GM21360 (cell line): Measurements from ENCODE around the gene CFL1.
"Not testable (repeated sequence)": the region's sequence is repeated elsewhere in the genome, so short reads cannot be mapped to it uniquely, and the experiment has no call there.

Experiments used
- ATAC-seq: cut with Tn5 transposase; IDR thresholded peaks from one replicate; pipeline ENCODE4 v1.9.1; 2021; ENCODE audit warnings: mild to moderate bottlenecking, moderate library complexity; ENCODE audit not compliant: unreplicated experiment

The CFL1 gene

DNA sequence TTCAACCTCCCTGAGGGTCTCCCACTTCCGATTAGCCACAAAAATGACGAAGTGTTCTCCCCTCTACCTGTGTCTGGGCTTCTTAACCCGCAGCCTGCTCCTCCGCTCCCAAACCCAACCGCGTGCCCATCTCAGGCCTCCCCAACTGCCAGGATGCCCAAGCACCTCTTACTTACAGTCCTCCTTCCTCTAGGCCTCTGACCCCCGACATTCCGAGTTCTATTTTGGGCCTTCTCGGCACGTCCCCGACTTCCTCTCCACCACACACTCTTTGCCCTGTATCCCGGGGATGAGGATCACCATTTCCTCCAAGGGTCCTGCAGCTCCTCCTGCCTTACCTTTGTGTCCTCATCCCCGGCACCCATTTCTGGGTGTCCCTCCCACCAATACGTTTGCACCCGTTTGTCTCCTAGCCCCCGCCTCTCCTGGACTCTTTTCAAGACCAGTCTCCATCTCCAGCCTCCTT, 1.9 kb upstream of the CFL1 start:
- no peak for ATAC-seq

DNA sequence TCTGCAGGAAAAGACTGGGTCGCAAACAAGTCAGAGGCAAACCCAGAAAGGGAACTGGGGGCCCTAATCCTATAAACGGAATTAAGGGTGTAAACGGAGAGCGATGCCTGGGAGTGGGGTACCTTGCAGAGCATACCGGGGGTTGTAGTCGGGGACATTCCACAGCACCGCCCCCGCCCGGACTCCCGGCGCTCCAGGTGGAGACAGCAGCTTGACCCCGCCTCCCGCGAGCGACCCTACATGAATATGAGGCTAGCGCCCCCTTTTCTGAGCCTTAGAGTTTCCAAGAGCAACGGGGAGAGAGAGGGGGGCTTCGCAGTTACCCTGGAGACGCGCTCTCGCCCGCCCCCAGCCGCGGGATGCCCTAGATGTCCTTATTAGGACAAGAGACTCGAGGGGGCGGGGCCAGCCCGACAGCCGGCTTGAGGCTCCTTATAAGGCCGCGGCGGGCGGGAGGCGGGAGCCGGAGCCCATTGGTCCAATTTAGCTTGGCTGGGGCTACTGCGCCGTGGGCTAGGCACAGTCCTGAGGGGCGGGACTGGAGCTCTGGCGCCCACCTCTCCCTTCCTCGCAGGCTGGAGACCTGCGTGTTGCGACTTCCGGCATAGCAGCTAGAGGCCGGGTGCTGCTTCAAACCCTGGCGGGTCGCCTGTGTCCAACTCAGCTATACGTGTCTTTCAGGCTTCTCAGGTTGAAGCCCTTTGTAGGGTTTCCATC, 1.3 kb upstream of the CFL1 start:
- peak; percentile 49 for ATAC-seq

DNA sequence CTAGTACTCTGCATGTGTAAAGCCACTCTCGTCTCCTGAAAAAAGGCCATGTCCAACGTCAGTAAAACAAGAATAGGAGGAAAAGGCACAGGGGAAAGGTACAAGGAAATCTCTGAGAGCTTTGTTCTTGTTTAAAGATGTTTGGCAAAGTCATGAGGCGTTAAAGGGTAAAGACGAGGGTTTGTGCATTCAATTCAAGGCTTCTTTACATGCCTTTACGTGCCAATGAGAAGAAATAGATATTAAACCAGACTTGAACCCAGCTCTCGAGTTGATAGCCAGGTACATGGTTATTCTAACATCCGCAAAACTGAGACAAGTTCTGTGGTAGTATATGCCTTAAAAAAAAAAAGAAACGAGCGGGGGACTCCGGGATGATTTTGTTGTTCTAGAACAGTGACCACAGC, 704 bp upstream of the CFL1 start:
- ATAC-seq = no peak

DNA sequence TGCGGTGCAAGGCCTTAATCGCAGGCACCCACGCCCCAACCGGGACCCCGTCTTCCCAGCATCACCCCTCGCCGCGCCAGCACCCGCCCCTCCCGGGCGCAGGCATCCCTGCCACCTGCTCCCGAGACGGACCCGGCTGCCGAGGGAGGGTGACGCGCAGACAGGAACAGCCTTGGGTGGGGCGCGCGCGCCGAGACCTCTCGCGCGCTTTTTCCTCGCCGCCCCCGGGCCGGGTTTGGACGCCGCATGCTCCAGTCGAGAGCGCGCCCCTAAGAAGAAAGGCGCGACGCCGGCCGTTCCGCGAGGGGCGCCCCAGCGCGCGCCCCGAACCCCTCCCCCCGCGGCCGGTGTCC, 504 bp downstream of the CFL1 start:
- ATAC-seq = peak; percentile 1

DNA sequence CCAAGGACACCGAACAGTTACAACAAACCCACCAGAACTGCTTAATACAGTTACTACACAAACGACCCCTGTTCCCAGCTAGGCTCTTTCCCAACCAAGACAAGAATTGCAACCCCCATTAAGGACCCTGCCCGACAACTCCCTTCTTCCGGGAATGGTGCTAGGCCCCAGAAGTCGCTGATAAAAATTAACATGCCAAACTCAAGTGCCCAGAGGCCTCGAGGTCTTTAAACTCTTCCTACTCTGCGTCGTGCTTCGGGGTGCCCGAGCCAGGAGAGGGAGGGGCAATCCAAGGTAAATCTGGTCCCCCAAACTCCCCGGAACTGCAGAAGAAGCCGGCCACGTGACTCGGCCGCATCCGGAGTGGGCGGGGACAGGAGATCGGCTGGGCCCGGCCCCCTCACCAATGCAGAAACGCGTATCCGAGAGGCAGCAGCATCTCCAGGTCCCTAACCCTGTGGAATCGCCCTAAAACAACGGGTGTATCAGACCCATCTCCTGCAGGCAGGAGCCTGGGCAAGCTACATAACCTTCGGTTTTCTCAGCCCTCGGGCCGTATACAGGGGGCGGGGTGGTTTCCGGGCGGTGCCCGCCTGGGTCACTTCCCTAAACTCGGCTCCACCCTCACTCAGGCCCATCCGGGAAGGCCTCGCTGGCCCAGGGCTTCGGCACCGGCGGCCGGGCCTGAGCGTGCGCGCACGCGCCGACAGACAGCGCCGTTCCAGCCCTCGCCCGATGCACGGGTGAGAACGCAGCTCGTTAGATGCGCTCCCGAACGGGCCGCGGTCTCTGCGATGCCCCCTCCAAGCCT, 1.1 kb downstream of the CFL1 start:
- peak; percentile 26 for ATAC-seq

DNA sequence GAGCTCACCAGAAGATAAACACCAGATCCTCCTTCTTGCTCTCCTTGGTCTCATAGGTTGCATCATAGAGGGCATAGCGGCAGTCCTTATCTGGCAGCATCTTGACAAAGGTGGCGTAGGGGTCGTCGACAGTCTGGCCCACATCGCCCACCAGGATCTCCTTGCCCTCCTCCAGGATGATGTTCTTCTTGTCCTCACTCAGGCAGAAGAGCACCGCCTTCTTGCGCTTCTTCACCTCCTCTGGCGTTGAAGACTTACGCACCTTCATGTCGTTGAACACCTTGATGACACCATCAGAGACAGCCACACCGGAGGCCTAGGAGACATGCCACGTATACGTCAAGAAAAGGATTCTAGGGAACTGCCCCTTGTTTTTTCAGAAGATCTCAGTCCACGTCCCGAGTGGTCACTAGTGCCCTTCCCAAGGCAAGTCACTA, 2.0 kb downstream of the CFL1 start:
- ATAC-seq = no peak

DNA sequence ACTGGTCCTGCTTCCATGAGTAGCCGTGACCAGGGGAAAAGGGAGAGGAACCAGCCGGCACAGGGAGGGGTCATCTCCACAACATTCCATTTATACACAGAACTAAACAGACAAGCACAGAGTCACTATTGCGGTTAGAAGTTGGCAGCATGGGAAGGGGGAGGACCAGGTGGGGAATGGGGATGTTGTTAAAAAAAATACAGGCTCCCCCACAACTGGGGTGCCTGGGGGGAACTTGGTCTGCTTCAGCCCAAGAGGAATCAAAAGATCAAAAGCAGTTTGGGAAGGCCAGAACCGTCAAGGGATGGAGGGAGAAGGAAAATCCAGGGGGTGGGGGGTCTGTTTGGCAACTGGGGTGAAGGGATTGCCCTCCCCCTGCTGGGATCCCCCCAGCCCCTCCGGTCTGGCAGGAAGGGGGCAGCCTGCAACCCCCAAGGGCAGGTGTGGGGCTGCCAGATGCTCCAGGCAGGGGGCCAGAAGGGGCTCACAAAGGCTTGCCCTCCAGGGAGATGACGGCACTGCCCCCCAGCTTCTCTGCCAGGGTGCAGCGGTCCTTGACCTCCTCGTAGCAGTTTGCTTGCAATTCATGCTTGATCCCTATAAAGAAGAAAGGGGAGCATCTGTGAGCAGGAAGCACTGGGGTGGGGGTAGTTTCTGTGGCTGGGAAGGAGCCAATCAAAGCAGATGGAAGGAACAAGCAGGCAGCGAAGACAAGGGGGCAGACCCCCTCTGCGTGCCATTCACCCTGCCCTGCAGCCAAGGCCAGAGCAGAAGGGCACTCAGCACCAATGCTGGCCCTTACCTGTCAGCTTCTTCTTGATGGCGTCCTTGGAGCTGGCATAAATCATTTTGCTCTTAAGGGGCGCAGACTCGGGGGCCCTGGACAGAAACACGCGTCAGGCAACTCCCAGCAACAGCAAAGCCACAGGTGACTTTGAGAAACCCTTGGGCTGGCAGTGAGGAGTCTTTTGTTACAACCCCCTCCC, 2.8 kb downstream of the CFL1 start:
- no peak for ATAC-seq

DNA sequence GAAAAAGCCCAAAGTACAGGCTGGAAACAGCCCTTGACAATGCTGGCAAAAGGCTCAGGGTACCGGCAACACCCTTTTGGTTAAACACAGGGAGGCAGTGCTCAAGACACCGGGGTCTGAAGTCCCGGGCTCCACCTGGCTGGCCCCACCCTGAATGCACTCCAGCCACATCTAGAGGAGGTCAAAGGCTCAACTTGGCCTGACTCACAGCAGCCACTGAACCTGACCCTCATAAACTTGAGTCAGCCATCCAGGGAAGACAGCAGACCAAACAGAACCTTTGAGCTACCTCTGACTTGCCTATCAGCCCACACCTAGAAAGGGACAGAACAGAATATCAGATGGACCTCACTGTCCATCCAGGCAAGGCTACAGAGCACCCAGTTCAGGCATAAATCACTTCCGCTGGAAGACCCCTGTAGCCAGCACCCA, 3.8 kb downstream of the CFL1 start:
- ATAC-seq = no peak

DNA sequence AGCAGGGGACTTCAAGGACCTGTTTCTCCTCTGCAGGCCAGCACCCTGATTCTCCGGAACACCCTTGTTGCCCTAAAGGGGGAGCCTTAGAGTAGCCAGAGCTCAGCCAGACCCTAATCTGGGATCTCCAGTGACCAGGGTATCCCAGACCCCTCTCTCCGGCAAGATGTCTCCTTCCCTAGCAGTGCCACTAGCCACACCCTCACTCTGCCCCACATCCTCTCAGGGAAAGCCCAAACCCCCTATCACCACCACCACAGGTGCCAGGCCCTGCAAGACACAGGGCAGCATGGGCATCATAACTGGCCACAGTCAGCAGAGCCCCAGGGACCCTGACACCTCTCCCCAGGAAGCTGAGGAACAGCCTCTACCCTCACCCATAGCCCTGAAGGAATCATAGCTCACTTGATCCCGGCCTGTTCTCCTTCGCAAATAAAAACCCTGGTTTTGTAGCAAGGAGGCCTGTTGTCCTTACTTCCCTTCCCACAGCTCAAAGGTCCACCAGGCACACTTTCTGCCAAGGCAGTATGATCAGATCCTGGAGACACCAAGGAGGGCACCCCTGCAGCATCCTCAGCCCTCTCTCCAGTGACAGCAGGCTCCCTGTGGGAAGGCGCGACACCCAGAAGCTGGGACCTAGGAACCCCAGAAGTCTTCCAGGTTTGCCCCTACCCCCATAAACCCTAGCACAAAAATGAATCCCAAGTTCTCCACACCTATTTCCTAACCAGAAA, 4.6 kb downstream of the CFL1 start:
- ATAC-seq = no peak

DNA sequence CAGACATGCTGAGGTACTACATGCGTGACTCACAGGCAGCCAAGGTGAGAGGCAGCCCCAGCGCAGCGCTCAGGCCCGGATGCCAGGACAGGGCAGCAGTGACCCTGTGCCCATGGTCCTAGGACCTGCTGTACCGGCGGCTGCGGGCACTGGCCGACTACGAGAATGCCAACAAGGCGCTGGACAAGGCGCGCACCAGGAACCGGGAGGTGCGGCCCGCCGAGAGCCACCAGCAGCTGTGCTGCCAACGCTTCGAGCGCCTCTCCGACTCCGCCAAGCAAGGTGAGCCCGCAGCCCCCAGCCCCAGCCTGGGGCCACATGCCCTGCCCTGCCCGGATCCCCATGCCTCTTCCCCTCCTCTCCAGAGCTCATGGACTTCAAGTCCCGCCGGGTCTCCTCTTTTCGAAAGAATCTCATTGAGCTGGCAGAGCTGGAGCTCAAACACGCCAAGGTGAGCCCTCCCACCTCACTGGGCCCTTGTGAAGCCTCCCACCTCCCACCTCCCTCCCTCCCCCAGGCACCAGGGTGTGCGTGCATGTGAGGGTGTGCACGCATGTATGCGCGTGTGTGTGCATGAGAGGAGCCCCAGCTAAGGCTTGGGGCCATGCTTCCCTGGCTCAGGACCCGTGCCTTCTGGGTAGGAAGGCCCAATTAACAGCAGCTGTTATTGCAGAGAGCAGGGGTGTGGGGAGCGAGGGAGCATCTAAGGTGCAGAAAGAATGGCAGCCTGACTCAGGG, 5.3 kb downstream of the CFL1 start:
- ATAC-seq = no peak

DNA sequence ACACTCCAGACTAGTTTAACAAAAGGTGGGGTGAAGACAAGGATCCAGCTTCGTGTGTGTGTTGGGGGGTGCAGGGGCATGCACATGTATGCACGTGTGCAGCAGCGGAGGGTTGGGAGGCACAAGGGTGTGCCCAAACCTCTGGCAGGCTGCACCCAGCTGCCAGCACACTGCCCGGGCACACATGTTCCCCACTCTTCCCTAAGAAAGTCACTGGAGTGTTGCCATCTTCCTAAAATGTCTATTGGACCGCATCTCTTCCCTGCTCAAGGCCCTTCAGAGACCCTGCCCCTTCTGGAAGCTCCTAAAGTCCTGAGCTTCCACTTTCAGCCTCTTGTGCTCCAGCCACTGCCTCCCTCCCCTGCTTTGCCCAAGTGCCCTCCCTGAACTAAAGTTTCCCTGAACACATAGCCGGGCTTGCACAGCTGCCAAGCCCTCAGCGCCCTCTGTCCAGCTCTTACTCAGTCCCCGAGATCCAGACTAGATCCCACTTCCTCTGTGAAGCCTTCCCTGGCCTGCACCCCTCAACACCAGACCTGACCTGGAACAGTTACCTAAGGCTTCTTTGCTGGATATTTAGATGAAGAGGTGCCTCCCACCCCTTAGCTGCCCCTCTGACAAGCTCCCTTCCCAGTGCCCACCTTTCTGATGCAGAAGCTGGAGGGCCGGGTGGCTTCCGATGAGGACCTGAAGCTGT, 6.0 kb downstream of the CFL1 start:
- no peak for ATAC-seq

DNA sequence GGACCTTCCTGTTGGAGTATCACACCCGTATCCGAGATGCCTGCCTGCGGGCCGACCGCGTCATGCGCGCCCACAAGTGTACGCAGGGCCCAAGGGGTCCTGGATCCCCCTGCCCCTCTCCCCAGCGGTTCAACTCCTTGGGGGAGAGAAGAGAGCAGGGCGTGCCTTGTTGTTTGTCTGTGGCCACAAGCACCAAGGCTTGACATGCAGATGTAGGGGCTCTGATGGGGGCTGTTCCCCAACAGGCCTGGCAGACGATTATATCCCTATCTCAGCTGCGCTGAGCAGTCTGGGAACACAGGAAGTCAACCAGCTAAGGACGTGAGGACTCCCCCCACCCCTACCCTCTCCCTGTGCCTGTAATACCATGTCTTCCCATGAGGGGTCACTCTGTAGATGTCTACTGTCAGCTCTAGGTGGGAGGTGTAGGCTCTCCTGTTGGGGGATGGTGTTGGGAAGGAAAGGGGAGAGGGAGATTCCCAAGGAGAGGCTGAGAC, 6.8 kb downstream of the CFL1 start:
- ATAC-seq = no peak

DNA sequence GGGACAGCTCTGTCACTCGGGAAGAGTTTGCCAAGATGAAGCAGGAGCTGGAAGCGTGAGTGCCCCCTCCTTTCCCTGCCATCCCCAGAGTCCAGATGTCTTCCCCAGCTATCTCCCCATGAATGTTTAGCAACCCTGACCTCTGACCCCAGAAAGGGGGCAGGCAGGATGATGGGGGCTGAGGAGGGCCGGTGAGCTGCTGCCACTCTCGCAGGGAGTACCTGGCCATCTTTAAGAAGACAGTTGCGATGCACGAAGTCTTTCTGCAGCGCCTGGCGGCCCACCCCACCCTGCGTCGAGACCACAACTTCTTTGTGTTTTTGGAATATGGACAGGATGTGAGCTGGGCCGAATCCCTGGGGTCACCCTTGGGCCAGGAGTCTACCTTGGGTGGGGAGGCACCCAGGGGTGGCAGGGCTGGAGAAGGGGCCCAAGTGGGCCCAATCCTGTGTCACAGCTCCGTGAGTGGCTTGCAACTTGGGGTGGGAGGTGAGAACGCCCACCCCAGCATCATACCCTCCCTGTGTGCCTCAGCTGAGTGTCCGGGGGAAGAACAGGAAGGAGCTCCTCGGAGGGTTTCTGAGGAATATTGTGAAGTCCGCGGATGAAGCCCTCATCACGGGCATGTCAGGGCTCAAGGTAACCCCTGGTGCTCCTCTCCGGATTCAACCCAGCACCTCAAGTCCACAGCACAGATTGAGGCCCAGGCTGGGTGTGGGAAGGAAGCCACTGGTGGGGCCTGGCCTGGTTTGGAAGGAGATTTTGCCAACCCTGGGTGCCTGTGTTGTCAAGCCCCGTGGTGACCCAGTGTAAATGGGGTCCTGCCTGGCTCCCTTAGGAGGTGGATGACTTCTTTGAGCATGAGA, 7.5 kb downstream of the CFL1 start:
- ATAC-seq = no peak

DNA sequence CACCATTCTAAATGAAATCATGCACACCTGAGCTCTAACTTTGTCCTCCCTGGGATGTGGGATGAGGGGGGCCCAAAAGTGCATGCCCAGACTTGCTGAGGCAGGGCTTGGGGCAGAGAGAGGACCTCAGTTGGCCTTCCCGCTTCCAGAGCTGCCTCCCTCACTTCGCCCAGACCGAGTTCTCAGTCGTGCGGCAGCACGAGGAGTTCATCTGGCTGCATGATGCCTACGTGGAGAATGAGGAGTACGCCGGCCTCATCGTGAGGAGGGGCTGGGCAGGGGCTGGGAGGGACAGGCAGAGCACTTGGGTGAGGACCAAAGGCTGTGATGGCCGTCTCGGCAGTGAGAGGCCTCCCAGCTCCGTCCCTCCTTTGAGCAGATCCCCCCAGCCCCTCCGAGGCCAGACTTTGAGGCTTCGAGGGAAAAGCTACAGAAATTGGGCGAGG, 8.2 kb downstream of the CFL1 start:
- no peak for ATAC-seq

DNA sequence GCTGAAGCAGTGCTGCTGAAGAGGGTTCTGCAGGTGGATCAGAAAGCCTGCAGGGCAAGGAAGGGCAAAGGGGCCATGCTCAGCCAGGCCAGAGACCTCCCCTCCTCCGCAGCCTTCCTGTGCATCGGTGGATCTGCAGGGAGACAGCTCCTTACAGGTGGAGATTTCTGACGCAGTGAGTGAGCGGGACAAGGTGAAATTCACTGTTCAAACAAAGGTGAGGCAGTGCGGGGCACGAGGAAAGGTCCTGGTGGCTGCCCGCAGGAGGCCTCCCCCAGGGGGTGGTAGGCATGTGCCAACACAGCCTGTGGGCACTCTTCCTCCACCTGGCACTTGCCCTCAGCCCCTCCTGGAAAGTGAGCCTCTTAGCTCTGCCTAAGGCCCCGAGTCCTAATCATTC, 8.6 kb downstream of the CFL1 start:
- ATAC-seq = no peak

DNA sequence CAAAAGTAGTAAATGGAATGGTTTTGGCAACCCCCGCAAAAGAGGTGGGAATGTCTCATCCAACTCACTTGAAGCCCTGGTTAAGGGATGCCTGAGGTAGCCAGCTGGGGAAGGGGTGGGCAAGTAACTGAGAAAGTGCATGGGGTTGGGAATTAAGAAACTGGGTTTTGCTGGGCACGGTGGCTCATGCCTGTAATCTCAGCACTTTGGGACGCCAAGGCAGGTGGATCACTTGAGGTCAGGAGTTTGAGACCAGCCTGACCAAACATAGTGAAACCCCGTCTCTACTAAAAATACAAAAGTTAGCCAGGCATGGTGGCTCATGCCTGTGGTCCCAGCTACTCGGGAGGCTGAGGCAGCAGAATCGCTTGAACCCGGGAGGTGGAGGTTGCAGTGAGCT, 9.3 kb downstream of the CFL1 start:
- ATAC-seq = not testable (repeated sequence)

DNA sequence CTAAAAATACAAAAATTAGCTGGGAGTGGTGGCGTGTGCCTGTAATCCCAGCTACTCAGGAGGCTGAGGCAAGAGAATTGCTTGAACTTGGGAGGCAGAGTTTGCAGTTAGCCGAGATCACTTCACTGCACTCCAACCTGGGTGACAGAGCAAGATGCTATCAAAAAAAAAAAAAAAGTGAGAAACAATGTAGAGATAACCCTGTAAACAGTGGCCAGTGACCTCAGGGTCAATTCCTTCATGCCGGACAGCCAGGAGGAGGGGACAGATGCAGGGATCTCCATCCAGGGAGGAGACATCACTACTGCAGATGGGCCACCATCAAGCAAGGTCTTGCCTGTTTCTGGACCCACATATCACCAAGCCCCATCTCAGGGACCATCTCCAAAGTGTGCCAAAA, 10.2 kb downstream of the CFL1 start:
- ATAC-seq = no peak
